Ovary (tissue), 9 donors: Measurements from ENCODE around the gene AMER3. TPM values are rescaled to one million over a fixed set of nuclear protein-coding genes. Genes with fewer than 3 reads are reported as not detected.

ENCODE experiments used
- DNase-seq, 5 donors: peaks; one replicate each; pipeline ENCODE4 v3.0.0-alpha.2; 2019 to 2020
- H3K27ac ChIP-seq, 2 donors: fragments of 200-600 bp; one replicate each; pipeline versions ENCODE4 v1.5.1 to v1.8.0; 2019 to 2022
- H3K27me3 ChIP-seq: fragments of 200-600 bp; one replicate; pipeline ENCODE4 v1.8.0; 2022
- H3K36me3 ChIP-seq: fragments of 200-600 bp; sonication (generic); one replicate; pipeline ENCODE4 v1.5.1; 2019
- H3K4me1 ChIP-seq: one replicate; pipeline ENCODE4 v1.8.1; 2013; ENCODE audit warnings: mild to moderate bottlenecking, moderate library complexity; ENCODE audit not compliant: insufficient read depth
- H3K4me3 ChIP-seq: fragments of 200-600 bp; sonication (generic); one replicate; pipeline ENCODE4 v1.5.1; 2017
- H3K9me3 ChIP-seq, 2 donors: fragments of 200-600 bp in 1 of 2; sonication (generic) in 1 of 2; one replicate each; pipeline versions ENCODE4 v1.5.1 to v1.8.1; 2013 to 2019; ENCODE audit warnings: mild to moderate bottlenecking in 1 of 2, moderate library complexity in 1 of 2
- CTCF ChIP-seq, 3 donors: fragments of 450-650 bp in 2 of 3; fragments of 200-600 bp in 1 of 3; IDR thresholded peaks; one replicate each; pipeline versions ENCODE4 v1.5.1 to v1.8.0; 2016 to 2022; ENCODE audit warnings: antibody characterized with exemption in 3 of 3, mild to moderate bottlenecking in 1 of 3
- EP300 ChIP-seq: sonication (generic); formaldehyde crosslinking; IDR thresholded peaks from one replicate; pipeline ENCODE4 v1.6.1; 2017; ENCODE audit warnings: antibody characterized with exemption
- POLR2A ChIP-seq: fragments of 450-650 bp; IDR thresholded peaks from one replicate; pipeline ENCODE4 v1.6.1; 2017; ENCODE audit warnings: antibody characterized with exemption, mild to moderate bottlenecking, moderate library complexity
- WGBS, 3 donors: extraction: QIAGEN DNeasy Blood & Tissue Kit in 1 of 3; methylation state at CpG; one replicate each; pipeline versions ENCODE4 v1.1.5 to v1.1.7; 2013 to 2017; 5-methylcytosine and 5-hydroxymethylcytosine counted together
- intact Hi-C, 4 donors: fragments of 100-400 bp; cut with DNase I; formaldehyde crosslinking; loops; one replicate each; pipeline versions ENCODE4 v1.11.0 to v1.15.1; 2022 to 2023
- polyA plus RNA-seq, 2 donors: library from polyadenylated mRNA; stranded (reverse); fragments of 200-250 nt in 1 of 2; fragments of 350-450 nt in 1 of 2; fragmentation: Illumina TruSeq in 1 of 2; extraction: RNeasy Lipid Tissue Mini Kit (QIAGEN cat#74804) in 1 of 2; gene quantifications; one replicate each; pipeline ENCODE4 v1.2.3, GENCODE V29; 2013 to 2014
- total RNA-seq, 7 donors: library from RNA; depleted of rRNA in 2 of 7; stranded (reverse); fragments of >200 nt in 2 of 7; fragmentation: NEBNext Ultra II Directional in 3 of 7; extraction: Animal tissue kit (Norgen Biotek cat#: 25700) in 3 of 7; gene quantifications; one replicate each; pipeline versions ENCODE4 v1.1.0 to v1.2.4, GENCODE V29; 2016 to 2023
- donor health status: DM: no; HTN: no; CAD: no; lungs with moderate emphysema.
- donor health status: DM: no; HTN: no; CAD: no.
- donor health status: Bipolar disorder and iron deficiency.
- donor health status: DM: yes; HTN: yes; CAD: no.
- donor health status: DM: no; HTN: no; CAD: no.
- donor health status: DM: yes; HTN: yes; CAD: no.

AMER3 gene
- total and polyA plus RNA-seq, 9 donors: not detected

DNA sequence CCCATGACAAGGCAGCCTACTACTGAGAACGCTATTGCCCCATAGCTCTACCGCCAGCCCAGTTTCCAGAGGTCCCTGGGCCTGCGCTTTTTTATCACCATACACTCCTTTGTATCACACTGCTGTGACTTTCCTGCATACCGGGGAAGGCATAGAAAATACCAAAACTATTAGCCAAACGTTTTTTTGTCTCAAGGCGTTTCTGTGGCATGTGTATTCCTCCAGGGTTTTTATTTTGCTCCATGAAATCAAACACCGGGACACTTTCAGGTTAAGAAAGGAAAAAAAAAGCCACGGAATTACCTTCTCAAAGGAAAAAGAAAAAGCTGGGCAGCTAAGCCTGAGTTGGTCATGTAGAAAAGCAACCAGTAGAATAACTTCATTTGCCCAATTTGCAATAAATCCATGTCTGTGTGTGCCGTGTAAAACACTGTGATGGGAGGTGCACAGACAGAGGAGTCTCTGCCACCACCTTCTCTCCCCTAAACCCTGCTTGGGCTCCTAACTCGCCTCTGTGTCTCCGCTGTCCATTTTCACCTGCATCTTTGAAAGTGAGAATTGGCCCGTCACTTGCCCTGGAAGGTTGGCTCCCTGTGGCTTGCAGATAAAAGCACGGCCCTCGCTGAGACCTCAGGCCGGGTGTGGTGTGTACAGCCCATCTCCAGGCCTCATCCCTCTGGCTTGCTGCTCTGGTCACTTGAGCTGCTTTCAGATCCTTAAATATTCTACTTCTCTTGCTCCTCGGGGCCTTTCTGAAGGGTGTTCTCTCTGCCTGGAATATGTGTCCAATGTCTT lies 1.7 kb downstream of the AMER3 start:
- TF ChIP-seq CTCF (IDR thresholded peaks at IDR 0.05) (no peak), POLR2A (no peak), EP300 (no peak)
- intact Hi-C loops: no loop called here
- Histone ChIP-seq H3K9me3 (no peaks in the 10 kb centered on the region), H3K27ac (no peak overlapping the region), H3K27me3 (no peaks in the 10 kb centered on the region), H3K4me3 (no peak overlapping the region), H3K36me3 (no peaks in the 10 kb centered on the region), H3K4me1 (peaks cover 4% of the 10 kb centered on the region)
- WGBS, 3 donors: 33 to 37% (median 37%) methylated on average over 16 of the region's 16 CpGs
- no peak for DNase-seq

- TF ChIP-seq EP300 (no peak), CTCF (IDR thresholded peaks at IDR 0.05) (no peak), POLR2A (no peak)
- H3K4me1 ChIP-seq: peaks cover 4% of the 10 kb centered on the region
- no peaks in the 10 kb centered on the region for H3K36me3 ChIP-seq
- no peak for DNase-seq
- H3K27me3 ChIP-seq: no peaks in the 10 kb centered on the region
- WGBS, 3 donors: 53 to 59% (median 55%) methylated on average over 10 of the region's 10 CpGs
- intact Hi-C loops: no loop called here
- no peak overlapping the region for H3K4me3 ChIP-seq
- no peaks in the 10 kb centered on the region for H3K9me3 ChIP-seq
- no peak overlapping the region for H3K27ac ChIP-seq
Measured at GRCh38 chr2:130759906-130760753, 4.8 kb downstream of the AMER3 start.

- no peak overlapping the region for H3K4me3 ChIP-seq
- WGBS, 3 donors: 62 to 68% (median 65%) methylated on average over 14 of the region's 14 CpGs
- no peak overlapping the region for H3K27ac ChIP-seq
- no peak for TF ChIP-seq CTCF (IDR thresholded peaks at IDR 0.05)
- TF ChIP-seq POLR2A: no peak
- TF ChIP-seq EP300: no peak
- no peaks in the 10 kb centered on the region for H3K9me3 ChIP-seq
- H3K27me3 ChIP-seq: no peaks in the 10 kb centered on the region
- intact Hi-C loops: no loop called here
- DNase-seq: no peak
- H3K36me3 ChIP-seq: no peaks in the 10 kb centered on the region
- H3K4me1 ChIP-seq: peaks cover 4% of the 10 kb centered on the region
Measured at GRCh38 chr2:130760754-130761751, 5.7 kb downstream of the AMER3 start.
